HEK293 (cell line): ENCODE results near the gene TMEM91.
A peak's percentile ranks its signal among the peaks of the same experiment; 100 is the strongest.

Experiments used
- BCL11A ChIP-seq: fragments of 450-650 bp; formaldehyde crosslinking; IDR thresholded peaks from 2 replicates; pipeline ENCODE4 v1.5.1; 2016; ENCODE audit warnings: low read depth, missing biosample characterization, missing genetic modification characterization
- BCL6B ChIP-seq: fragments of 450-650 bp; formaldehyde crosslinking; IDR thresholded peaks from 2 replicates; pipeline ENCODE4 v1.5.1; 2017; ENCODE audit warnings: missing biosample characterization, missing genetic modification characterization
- CTCF ChIP-seq: fragments of 450-650 bp; formaldehyde crosslinking; IDR thresholded peaks from 2 replicates; pipeline ENCODE4 v1.5.1; 2016; ENCODE audit warnings: missing biosample characterization, missing genetic modification characterization
- EGR2 ChIP-seq: fragments of 450-650 bp; formaldehyde crosslinking; IDR thresholded peaks from 2 replicates; pipeline ENCODE4 v1.5.1; 2016; ENCODE audit warnings: low read depth, missing biosample characterization, missing genetic modification characterization
- HOXA7 ChIP-seq: sonication (generic); formaldehyde crosslinking; IDR thresholded peaks from 2 replicates; pipeline ENCODE4 v1.8.1; 2022; ENCODE audit warnings: missing genetic modification reagents, borderline replicate concordance
- PBX3 ChIP-seq: sonication (generic); formaldehyde crosslinking; IDR thresholded peaks from 2 replicates; pipeline ENCODE4 v1.8.1; 2022; ENCODE audit warnings: mild to moderate bottlenecking, moderate library complexity, missing genetic modification reagents
- RBAK ChIP-seq: fragments of 450-650 bp; formaldehyde crosslinking; IDR thresholded peaks from 2 replicates; pipeline ENCODE4 v1.5.1; 2016; ENCODE audit warnings: missing biosample characterization, missing genetic modification characterization
- REPIN1 ChIP-seq: fragments of 450-650 bp; formaldehyde crosslinking; IDR thresholded peaks from 2 replicates; pipeline ENCODE4 v1.5.1; 2017; ENCODE audit warnings: missing biosample characterization, missing genetic modification characterization, low read depth
- SP3 ChIP-seq: fragments of 450-650 bp; formaldehyde crosslinking; IDR thresholded peaks from 2 replicates; pipeline ENCODE4 v1.5.1; 2016; ENCODE audit warnings: missing biosample characterization, missing genetic modification characterization
- ZBTB17 ChIP-seq: fragments of 450-650 bp; formaldehyde crosslinking; IDR thresholded peaks from 2 replicates; pipeline ENCODE4 v1.5.1; 2016; ENCODE audit warnings: missing biosample characterization, missing genetic modification characterization
- ZNF148 ChIP-seq: fragments of 450-650 bp; formaldehyde crosslinking; IDR thresholded peaks from 2 replicates; pipeline ENCODE4 v1.5.0; 2017; ENCODE audit warnings: missing biosample characterization, missing genetic modification characterization, borderline replicate concordance
- ZNF174 ChIP-seq: fragments of 450-650 bp; formaldehyde crosslinking; IDR thresholded peaks from 2 replicates; pipeline ENCODE4 v1.5.0; 2017; ENCODE audit warnings: missing biosample characterization, mild to moderate bottlenecking, missing genetic modification characterization
- ZNF23 ChIP-seq: fragments of 450-650 bp; formaldehyde crosslinking; IDR thresholded peaks from 2 replicates; pipeline ENCODE4 v1.5.1; 2016; ENCODE audit warnings: missing biosample characterization, missing genetic modification characterization, borderline replicate concordance
- ZNF239 ChIP-seq: fragments of 450-650 bp; formaldehyde crosslinking; IDR thresholded peaks from 2 replicates; pipeline ENCODE4 v1.5.1; 2016; ENCODE audit warnings: missing biosample characterization, missing genetic modification characterization
- ZNF341 ChIP-seq: fragments of 450-650 bp; formaldehyde crosslinking; IDR thresholded peaks from 2 replicates; pipeline ENCODE4; 2016; ENCODE audit warnings: low read depth, missing biosample characterization, missing genetic modification characterization
- ZNF404 ChIP-seq: fragments of 450-650 bp; formaldehyde crosslinking; IDR thresholded peaks from 2 replicates; pipeline ENCODE4 v1.5.1; 2017; ENCODE audit warnings: missing biosample characterization, missing genetic modification characterization
- ZNF548 ChIP-seq: fragments of 450-650 bp; formaldehyde crosslinking; IDR thresholded peaks from 2 replicates; pipeline ENCODE4 v1.5.1; 2016; ENCODE audit warnings: missing biosample characterization, missing genetic modification characterization
- ZNF596 ChIP-seq: fragments of 450-650 bp; IDR thresholded peaks from 2 replicates; pipeline ENCODE4 v1.5.0; 2018; ENCODE audit warnings: missing biosample characterization, mild to moderate bottlenecking, missing genetic modification characterization, moderate library complexity
- ZNF623 ChIP-seq: fragments of 450-650 bp; formaldehyde crosslinking; IDR thresholded peaks from 2 replicates; pipeline ENCODE4 v1.5.1; 2016; ENCODE audit warnings: missing biosample characterization, missing genetic modification characterization
- ZNF624 ChIP-seq: fragments of 450-650 bp; formaldehyde crosslinking; IDR thresholded peaks from 2 replicates; pipeline ENCODE4 v1.5.1; 2017; ENCODE audit warnings: missing biosample characterization, missing genetic modification characterization
- ZNF837 ChIP-seq: fragments of 450-650 bp; formaldehyde crosslinking; IDR thresholded peaks from 2 replicates; pipeline ENCODE4 v1.5.1; 2016; ENCODE audit warnings: missing biosample characterization, missing genetic modification characterization
- ZSCAN16 ChIP-seq: fragments of 450-650 bp; formaldehyde crosslinking; IDR thresholded peaks from 2 replicates; pipeline ENCODE4 v1.5.1; 2016; ENCODE audit warnings: missing biosample characterization, missing genetic modification characterization
- ZXDB ChIP-seq: fragments of 450-650 bp; formaldehyde crosslinking; IDR thresholded peaks from 2 replicates; pipeline ENCODE4 v1.5.1; 2016; ENCODE audit warnings: missing biosample characterization, missing genetic modification characterization
- TF ChIP-seq, protein P1 (sequence below): fragments of 450-650 bp; formaldehyde crosslinking; IDR thresholded peaks from 2 replicates; pipeline ENCODE4 v1.5.1; 2017; ENCODE audit warnings: missing biosample characterization, missing genetic modification characterization
- TF ChIP-seq, protein P2 (sequence below): fragments of 450-650 bp; formaldehyde crosslinking; IDR thresholded peaks from 2 replicates; pipeline ENCODE4 v1.5.1; 2016; ENCODE audit warnings: missing biosample characterization, missing genetic modification characterization
- TF ChIP-seq, protein P3 (sequence below): fragments of 450-650 bp; formaldehyde crosslinking; IDR thresholded peaks from 2 replicates; pipeline ENCODE4 v1.5.1; 2016; ENCODE audit warnings: missing biosample characterization, missing genetic modification characterization

Gene TMEM91

DNA sequence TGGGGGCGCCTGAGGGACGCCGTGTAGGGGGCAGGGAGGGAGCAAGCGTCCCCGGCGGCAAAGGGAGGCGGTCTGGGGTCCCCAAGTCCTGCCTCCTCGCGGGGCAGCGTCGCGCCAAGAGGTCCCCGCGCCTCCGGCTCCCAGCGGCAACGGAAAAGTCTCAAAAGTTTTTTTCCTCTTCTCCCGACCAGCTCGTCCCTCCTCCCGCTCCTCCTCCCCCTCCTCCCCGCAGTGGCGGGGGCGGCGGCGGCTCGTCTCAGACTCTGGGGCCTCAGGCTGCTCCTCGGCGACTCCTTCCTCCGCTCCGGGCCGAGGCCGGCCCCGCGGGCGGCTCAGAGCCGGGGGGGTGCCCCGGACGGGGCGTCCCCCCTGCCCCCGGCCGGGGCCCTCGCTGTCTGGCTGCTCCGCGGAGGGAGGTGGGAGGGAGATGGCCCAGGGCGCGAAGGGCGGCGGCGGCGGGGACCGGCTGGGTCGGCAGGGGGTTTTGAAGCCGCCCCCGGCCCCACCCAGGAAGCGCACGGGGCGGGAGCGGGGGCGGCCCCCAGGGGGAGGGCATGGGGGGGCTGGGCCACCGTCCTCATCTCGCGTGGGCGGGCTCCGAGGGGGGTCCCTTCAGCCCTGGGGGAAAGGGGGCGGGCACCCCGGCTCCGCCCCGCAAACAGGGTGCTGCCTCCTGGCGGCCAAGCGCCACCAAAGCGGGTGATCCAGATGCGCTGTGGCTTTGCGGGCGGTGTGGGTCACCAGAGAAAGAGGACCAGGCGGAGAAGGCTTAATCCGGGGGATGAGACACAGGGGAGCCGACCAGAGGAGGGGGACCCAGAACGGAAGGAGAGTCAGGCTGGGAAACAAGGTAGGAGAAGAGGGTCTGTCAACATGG, 22.6 kb upstream of the TMEM91 start, which contains the start of gene TGFB1 (continued):
- no peak for TF ChIP-seq ZNF148 (tag by site-specific recombination)
- no peak for TF ChIP-seq ZNF548 (tag by site-specific recombination)
- peak; percentile 96 for TF ChIP-seq SP3 (tag by site-specific recombination)
- no peak for TF ChIP-seq ZNF837
- TF ChIP-seq EGR2 = peak; percentile 44
- TF ChIP-seq BCL6B (tag by site-specific recombination) = no peak
- TF ChIP-seq BCL11A (tag by site-specific recombination) = no peak
- TF ChIP-seq, protein P1, sequence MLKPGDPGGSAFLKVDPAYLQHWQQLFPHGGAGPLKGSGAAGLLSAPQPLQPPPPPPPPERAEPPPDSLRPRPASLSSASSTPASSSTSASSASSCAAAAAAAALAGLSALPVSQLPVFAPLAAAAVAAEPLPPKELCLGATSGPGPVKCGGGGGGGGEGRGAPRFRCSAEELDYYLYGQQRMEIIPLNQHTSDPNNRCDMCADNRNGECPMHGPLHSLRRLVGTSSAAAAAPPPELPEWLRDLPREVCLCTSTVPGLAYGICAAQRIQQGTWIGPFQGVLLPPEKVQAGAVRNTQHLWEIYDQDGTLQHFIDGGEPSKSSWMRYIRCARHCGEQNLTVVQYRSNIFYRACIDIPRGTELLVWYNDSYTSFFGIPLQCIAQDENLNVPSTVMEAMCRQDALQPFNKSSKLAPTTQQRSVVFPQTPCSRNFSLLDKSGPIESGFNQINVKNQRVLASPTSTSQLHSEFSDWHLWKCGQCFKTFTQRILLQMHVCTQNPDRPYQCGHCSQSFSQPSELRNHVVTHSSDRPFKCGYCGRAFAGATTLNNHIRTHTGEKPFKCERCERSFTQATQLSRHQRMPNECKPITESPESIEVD (tag by site-specific recombination) = no peak
- TF ChIP-seq, protein P2, sequence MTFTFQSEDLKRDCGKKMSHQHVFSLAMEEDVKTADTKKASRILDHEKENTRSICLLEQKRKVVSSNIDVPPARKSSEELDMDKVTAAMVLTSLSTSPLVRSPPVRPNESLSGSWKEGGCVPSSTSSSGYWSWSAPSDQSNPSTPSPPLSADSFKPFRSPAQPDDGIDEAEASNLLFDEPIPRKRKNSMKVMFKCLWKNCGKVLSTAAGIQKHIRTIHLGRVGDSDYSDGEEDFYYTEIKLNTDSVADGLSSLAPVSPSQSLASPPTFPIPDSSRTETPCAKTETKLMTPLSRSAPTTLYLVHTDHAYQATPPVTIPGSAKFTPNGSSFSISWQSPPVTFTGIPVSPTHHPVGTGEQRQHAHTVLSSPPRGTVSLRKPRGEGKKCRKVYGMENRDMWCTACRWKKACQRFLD (tag by site-specific recombination) = no peak
- no peak for TF ChIP-seq ZSCAN16 (tag by site-specific recombination)
- TF ChIP-seq ZNF239 = no peak
- no peak for TF ChIP-seq ZNF23 (tag by site-specific recombination)
- TF ChIP-seq ZXDB (tag by site-specific recombination) = peak; percentile 37; the same call in 1 of the 2 replicates
- TF ChIP-seq HOXA7 (CRISPR knock-in tag) = no peak
- peak; percentile 50; the same call in 1 of the 2 replicates for TF ChIP-seq ZBTB17 (tag by site-specific recombination)
- TF ChIP-seq CTCF (tag by site-specific recombination) = peak; percentile 96
- TF ChIP-seq REPIN1 = no peak
- no peak; the same call in 1 of the 2 replicates for TF ChIP-seq ZNF623
- no peak for TF ChIP-seq RBAK
- no peak for TF ChIP-seq ZNF596
- TF ChIP-seq ZNF341 (tag by site-specific recombination) = peak; percentile 89
- TF ChIP-seq PBX3 (CRISPR knock-in tag) = 0 out of 2 replicates have a peak, but pooled peaks have one; percentile 20
- TF ChIP-seq, protein P3, sequence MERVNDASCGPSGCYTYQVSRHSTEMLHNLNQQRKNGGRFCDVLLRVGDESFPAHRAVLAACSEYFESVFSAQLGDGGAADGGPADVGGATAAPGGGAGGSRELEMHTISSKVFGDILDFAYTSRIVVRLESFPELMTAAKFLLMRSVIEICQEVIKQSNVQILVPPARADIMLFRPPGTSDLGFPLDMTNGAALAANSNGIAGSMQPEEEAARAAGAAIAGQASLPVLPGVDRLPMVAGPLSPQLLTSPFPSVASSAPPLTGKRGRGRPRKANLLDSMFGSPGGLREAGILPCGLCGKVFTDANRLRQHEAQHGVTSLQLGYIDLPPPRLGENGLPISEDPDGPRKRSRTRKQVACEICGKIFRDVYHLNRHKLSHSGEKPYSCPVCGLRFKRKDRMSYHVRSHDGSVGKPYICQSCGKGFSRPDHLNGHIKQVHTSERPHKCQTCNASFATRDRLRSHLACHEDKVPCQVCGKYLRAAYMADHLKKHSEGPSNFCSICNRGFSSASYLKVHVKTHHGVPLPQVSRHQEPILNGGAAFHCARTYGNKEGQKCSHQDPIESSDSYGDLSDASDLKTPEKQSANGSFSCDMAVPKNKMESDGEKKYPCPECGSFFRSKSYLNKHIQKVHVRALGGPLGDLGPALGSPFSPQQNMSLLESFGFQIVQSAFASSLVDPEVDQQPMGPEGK (tag by site-specific recombination) = peak; percentile 93
- no peak for TF ChIP-seq ZNF174
- no peak for TF ChIP-seq ZNF404
- TF ChIP-seq ZNF624 = no peak
